Kidney epithelial cell (primary cell): ENCODE measurements around the gene CDA. TPM values are rescaled to one million over a fixed set of nuclear protein-coding genes. Genes with fewer than 3 reads are reported as not detected.

Experiments used
- DNase-seq: peaks from one replicate; pipeline ENCODE4 v3.0.0-alpha.2; 2010; ENCODE audit warnings: low read depth
- H3K27me3 ChIP-seq: 2 replicates; pipeline ENCODE4 v1.6.0; 2011; ENCODE audit warnings: low read length; ENCODE audit not compliant: control insufficient read depth, insufficient read depth
- H3K36me3 ChIP-seq: 2 replicates; pipeline ENCODE4 v1.5.1; 2011; ENCODE audit warnings: low read length; ENCODE audit not compliant: control insufficient read depth, insufficient read depth
- H3K4me3 ChIP-seq: 2 replicates; pipeline ENCODE4 v1.5.1; 2011; ENCODE audit warnings: low read depth, mild to moderate bottlenecking, control low read depth, low read length
- total RNA-seq: library from RNA; depleted of rRNA; stranded (reverse); fragments of >200 nt; gene quantifications from 2 replicates; pipeline ENCODE4 v1.2.3, GENCODE V29; 2015
- TF ChIP-seq, protein P1 (sequence below): IDR thresholded peaks from 2 replicates; pipeline ENCODE4 v1.5.1; 2011; ENCODE audit warnings: mild to moderate bottlenecking, moderate library complexity, low read length, control low read depth, inconsistent platforms; ENCODE audit not compliant: insufficient read depth, poor library complexity, severe bottlenecking

The CDA gene
- total RNA-seq, 1 donor from 2014 or later: 3.1 TPM

DNA sequence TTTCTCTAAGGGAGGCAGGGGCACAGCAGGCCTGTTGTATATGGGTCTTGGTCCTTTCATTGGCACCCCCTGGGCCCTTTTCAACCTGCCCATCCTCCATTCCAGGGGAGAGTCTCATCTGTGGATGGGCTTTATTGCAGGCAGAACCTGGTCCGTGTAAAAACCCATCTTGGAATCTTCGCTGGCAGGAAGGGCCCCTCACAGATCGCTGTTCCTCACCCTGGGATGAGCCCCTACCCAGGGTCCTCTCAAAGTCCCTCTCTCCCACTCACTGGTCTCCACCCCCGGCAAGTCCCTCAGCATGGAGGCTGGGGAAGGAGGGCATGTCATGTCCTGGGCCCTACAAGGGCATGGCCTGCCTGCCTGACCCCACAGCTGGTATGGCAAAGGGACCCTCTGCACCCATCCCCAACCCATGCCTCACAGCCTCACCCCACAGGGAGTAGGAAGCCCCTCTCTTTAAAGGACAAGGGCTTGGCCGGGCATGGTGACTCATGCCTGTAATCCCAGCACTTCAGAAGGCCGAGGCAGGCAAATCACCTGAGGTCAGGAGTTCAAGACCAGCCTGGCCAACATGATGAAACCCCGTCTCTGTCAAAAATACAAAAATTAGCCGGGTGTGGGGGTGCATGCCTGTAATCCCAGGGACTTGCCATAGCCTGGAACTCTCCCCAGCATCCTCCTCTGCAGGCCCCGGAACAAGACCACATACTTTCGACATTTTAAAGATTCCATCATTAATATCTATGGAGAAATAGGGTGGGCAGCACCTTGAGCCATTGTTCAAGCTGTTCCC lies 13.2 kb upstream of the CDA start:
- Histone ChIP-seq H3K36me3 (no peaks in the 10 kb centered on the region), H3K27me3 (peaks cover 4% of the 10 kb centered on the region), H3K4me3 (no peak overlapping the region)
- TF ChIP-seq, protein P1, sequence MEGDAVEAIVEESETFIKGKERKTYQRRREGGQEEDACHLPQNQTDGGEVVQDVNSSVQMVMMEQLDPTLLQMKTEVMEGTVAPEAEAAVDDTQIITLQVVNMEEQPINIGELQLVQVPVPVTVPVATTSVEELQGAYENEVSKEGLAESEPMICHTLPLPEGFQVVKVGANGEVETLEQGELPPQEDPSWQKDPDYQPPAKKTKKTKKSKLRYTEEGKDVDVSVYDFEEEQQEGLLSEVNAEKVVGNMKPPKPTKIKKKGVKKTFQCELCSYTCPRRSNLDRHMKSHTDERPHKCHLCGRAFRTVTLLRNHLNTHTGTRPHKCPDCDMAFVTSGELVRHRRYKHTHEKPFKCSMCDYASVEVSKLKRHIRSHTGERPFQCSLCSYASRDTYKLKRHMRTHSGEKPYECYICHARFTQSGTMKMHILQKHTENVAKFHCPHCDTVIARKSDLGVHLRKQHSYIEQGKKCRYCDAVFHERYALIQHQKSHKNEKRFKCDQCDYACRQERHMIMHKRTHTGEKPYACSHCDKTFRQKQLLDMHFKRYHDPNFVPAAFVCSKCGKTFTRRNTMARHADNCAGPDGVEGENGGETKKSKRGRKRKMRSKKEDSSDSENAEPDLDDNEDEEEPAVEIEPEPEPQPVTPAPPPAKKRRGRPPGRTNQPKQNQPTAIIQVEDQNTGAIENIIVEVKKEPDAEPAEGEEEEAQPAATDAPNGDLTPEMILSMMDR: no peak
- no peak for DNase-seq

GRCh38 chr1:20578062-20578461 lies 10.8 kb upstream of the CDA start:
- no peak overlapping the region for H3K4me3 ChIP-seq
- H3K36me3 ChIP-seq: no peaks in the 10 kb centered on the region
- no peak for DNase-seq
- TF ChIP-seq, protein P1: no peak
- H3K27me3 ChIP-seq: peaks cover 4% of the 10 kb centered on the region

GRCh38 chr1:20578721-20579395 lies 10.0 kb upstream of the CDA start:
- Histone ChIP-seq H3K36me3 (no peaks in the 10 kb centered on the region), H3K4me3 (no peak overlapping the region), H3K27me3 (no peaks in the 10 kb centered on the region)
- TF ChIP-seq, protein P1: no peak
- no peak for DNase-seq

GRCh38 chr1:20584890-20585289 lies 4.0 kb upstream of the CDA start:
- DNase-seq: no peak
- no peak overlapping the region for H3K4me3 ChIP-seq
- TF ChIP-seq, protein P1: no peak
- H3K36me3 ChIP-seq: no peaks in the 10 kb centered on the region
- H3K27me3 ChIP-seq: no peaks in the 10 kb centered on the region

- Histone ChIP-seq H3K4me3 (no peak overlapping the region), H3K27me3 (no peaks in the 10 kb centered on the region), H3K36me3 (no peaks in the 10 kb centered on the region)
- no peak for DNase-seq
- TF ChIP-seq, protein P1: no peak
Measured at GRCh38 chr1:20586953-20587660, 1.8 kb upstream of the CDA start.
